ENCODE data around the gene EXD3. TPM values are rescaled to one million over a fixed set of nuclear protein-coding genes. Genes with fewer than 3 reads are reported as not detected.
A peak's percentile ranks its signal among the peaks of the same experiment; 100 is the strongest.

EXD3 gene
- total and polyA plus RNA-seq, 9 of the 15 experiments (the other 6 are each of a cell fraction or from before 2014, with no cell fraction given) = 0.29 to 12.5 (median 3.9) TPM

GRCh38 chr9:137445275-137445807 is 22.4 kb upstream of the EXD3 start (continued):
- TF ChIP-seq BCLAF1 (IDR thresholded peaks at IDR 0.05; ENCODE audit: borderline replicate concordance in 1 of 2, control insufficient read depth in 1 of 2, low read depth in 2 of 2, low read length in 1 of 2) (no peak), SAFB2 (IDR thresholded peaks at IDR 0.05; ENCODE audit: borderline replicate concordance, low read depth, low read length, severe bottlenecking) (no peak), IFI16 (CRISPR knock-in tag; IDR thresholded peaks at IDR 0.05) (no peak), NCOR1 (IDR thresholded peaks at IDR 0.05) (no peak; the same call in 1 of the 2 replicates), ZFP30 (CRISPR knock-in tag; IDR thresholded peaks at IDR 0.05; ENCODE audit: borderline replicate concordance) (no peak), FOXP4 (CRISPR knock-in tag; IDR thresholded peaks at IDR 0.05; ENCODE audit: borderline replicate concordance) (no peak), XRCC5 (IDR thresholded peaks at IDR 0.05; ENCODE audit: low read depth, low read length) (0 out of 2 replicates have a peak, but pooled peaks have one; percentile 54), POLR3G (IDR thresholded peaks at IDR 0.05; ENCODE audit: extremely low read depth, insufficient read length, insufficient replicate concordance) (no peak), EGR1 (conservative IDR thresholded peaks at IDR 0.05) (peak; percentile 37; the same call in 1 of the 2 replicates), SMARCA4 (IDR thresholded peaks at IDR 0.05) (peak; percentile 28; the same call in 1 of the 2 replicates), ZNF764 (CRISPR knock-in tag; IDR thresholded peaks at IDR 0.05; ENCODE audit: low read depth) (no peak), SNRNP70 (optimal IDR thresholded peaks at IDR 0.05; ENCODE audit: low read depth, low read length) (no peak), SNAPC5 (CRISPR knock-in tag; IDR thresholded peaks at IDR 0.05) (no peak), ZNF436 (CRISPR knock-in tag; IDR thresholded peaks at IDR 0.05) (no peak), CREB1 (IDR thresholded peaks at IDR 0.05) (no peak), CREB1 (CRISPR knock-in tag; IDR thresholded peaks at IDR 0.05) (no peak), GMEB1 (CRISPR knock-in tag; IDR thresholded peaks at IDR 0.05) (no peak), HMG20B (CRISPR knock-in tag; IDR thresholded peaks at IDR 0.05) (no peak), ZNF511 (CRISPR knock-in tag; IDR thresholded peaks at IDR 0.05) (0 out of 2 replicates have a peak, but pooled peaks have one; percentile 18), ZNF561 (CRISPR knock-in tag; conservative IDR thresholded peaks at IDR 0.05) (no peak), ZFX (CRISPR knock-in tag; IDR thresholded peaks at IDR 0.05) (no peak), NR1H2 (CRISPR knock-in tag; IDR thresholded peaks at IDR 0.05) (no peak)
